PC-3 (cell line): ENCODE measurements around the gene AOAH. TPM values are rescaled to one million over a fixed set of nuclear protein-coding genes. Genes with fewer than 3 reads are reported as not detected.

Experiments used
- ATAC-seq: fragments of 200-7000 bp; cut with Tn5 transposase; 2 replicates; pipeline ENCODE4 v1.9.1; 2020; ENCODE audit warnings: mild to moderate bottlenecking, moderate library complexity
- BruUV-seq: library from RNA; stranded (reverse); fragments of 400-500 nt; replicated peaks from 2 replicates; lab custom pipeline; 2021; lab: Mats Ljungman, UMichigan
- CTCF ChIA-PET: fragments of 300-600 bp; sonication (Branson Sonifier 250); formaldehyde crosslinking; loops from one replicate; lab custom pipeline; 2022; ENCODE audit warnings: antibody characterized with exemption; lab: Charles Lee
- POLR2A ChIA-PET: fragments of 300-600 bp; sonication (Branson Sonifier 250); formaldehyde crosslinking; loops from one replicate; lab custom pipeline; 2022; ENCODE audit warnings: antibody characterized with exemption; ENCODE audit not compliant: unreplicated experiment; lab: Charles Lee
- DNase-seq: peaks from one replicate; pipeline ENCODE4 v3.0.0-alpha.2; 2015
- H2AFZ ChIP-seq: fragments of 300-600 bp; sonication (generic); 2 replicates; pipeline ENCODE4 v1.6.0; 2016; ENCODE audit warnings: antibody characterized with exemption, low read length
- H3F3A ChIP-seq: fragments of 300-600 bp; sonication (generic); one replicate; pipeline ENCODE4 v1.6.0; 2017; ENCODE audit warnings: antibody characterized with exemption, low read length, control low read depth, mild to moderate bottlenecking; ENCODE audit not compliant: unreplicated experiment
- H3K27ac ChIP-seq: fragments of 300-600 bp; sonication (generic); 2 replicates; pipeline ENCODE4 v1.5.1; 2016; ENCODE audit warnings: mild to moderate bottlenecking, low read length
- H3K27me3 ChIP-seq: fragments of 300-600 bp; sonication (generic); 2 replicates; pipeline ENCODE4 v1.6.1; 2016; ENCODE audit warnings: low read length, mixed read lengths
- H3K36me3 ChIP-seq: fragments of 300-600 bp; sonication (generic); 2 replicates; pipeline ENCODE4 v1.6.1; 2016; ENCODE audit warnings: low read depth, mixed run types, low read length, mixed read lengths
- H3K4me1 ChIP-seq: fragments of 300-600 bp; sonication (generic); 2 replicates; pipeline ENCODE4 v1.5.1; 2016; ENCODE audit warnings: low read length; ENCODE audit not compliant: insufficient read depth
- H3K4me2 ChIP-seq: fragments of 300-600 bp; sonication (generic); 2 replicates; pipeline ENCODE4 v1.6.0; 2016; ENCODE audit warnings: low read length
- H3K4me3 ChIP-seq: fragments of 300-600 bp; sonication (generic); 2 replicates; pipeline ENCODE4 v1.5.1; 2016; ENCODE audit warnings: mild to moderate bottlenecking, low read length, mixed read lengths
- H3K79me2 ChIP-seq: fragments of 300-600 bp; sonication (generic); 2 replicates; pipeline ENCODE4 v1.6.1; 2017; ENCODE audit warnings: low read length, mixed read lengths
- H3K9ac ChIP-seq: fragments of 300-600 bp; sonication (generic); 2 replicates; pipeline ENCODE4 v1.6.0; 2016; ENCODE audit warnings: mild to moderate bottlenecking, low read length
- H3K9me2 ChIP-seq: fragments of 300-600 bp; sonication (generic); replicated peaks from 2 replicates; pipeline ENCODE4 v1.6.1; 2016; ENCODE audit warnings: mixed run types, low read length, mixed read lengths
- H3K9me3 ChIP-seq: fragments of 300-600 bp; sonication (generic); 2 replicates; pipeline ENCODE4 v1.6.1; 2016; ENCODE audit warnings: low read length, mixed read lengths
- H4K20me1 ChIP-seq: fragments of 300-600 bp; sonication (generic); 2 replicates; pipeline ENCODE4 v1.6.1; 2016; ENCODE audit warnings: low read length, mixed read lengths
- EZH2 ChIP-seq: fragments of 300-600 bp; sonication (generic); IDR thresholded peaks from one replicate; pipeline ENCODE4 v1.6.1; 2017; ENCODE audit warnings: antibody characterized with exemption, mild to moderate bottlenecking, low read length; ENCODE audit not compliant: unreplicated experiment
- EZH2phosphoT487 ChIP-seq: fragments of 300-600 bp; sonication (generic); IDR thresholded peaks from 2 replicates; pipeline ENCODE4 v1.6.1; 2018; ENCODE audit warnings: mild to moderate bottlenecking, antibody characterized with exemption, low read length, borderline replicate concordance
- intact Hi-C: fragments of 100-400 bp; cut with micrococcal nuclease; formaldehyde crosslinking; loops from 2 replicates; pipeline ENCODE4 v1.9.0; 2023
- total RNA-seq: library from RNA; depleted of rRNA; stranded (reverse); fragments of >200 nt; gene quantifications from 2 replicates; pipeline ENCODE4 v1.2.3, GENCODE V29; 2014
- TF ChIP-seq, protein P1 (sequence below): fragments of 300-600 bp; sonication (generic); conservative IDR thresholded peaks from 2 replicates; pipeline ENCODE4 v1.5.1; 2017; ENCODE audit warnings: antibody characterized with exemption, low read depth, mild to moderate bottlenecking, low read length

Gene AOAH
- total RNA-seq, 1 experiment from 2014 or later, result not detected

DNA sequence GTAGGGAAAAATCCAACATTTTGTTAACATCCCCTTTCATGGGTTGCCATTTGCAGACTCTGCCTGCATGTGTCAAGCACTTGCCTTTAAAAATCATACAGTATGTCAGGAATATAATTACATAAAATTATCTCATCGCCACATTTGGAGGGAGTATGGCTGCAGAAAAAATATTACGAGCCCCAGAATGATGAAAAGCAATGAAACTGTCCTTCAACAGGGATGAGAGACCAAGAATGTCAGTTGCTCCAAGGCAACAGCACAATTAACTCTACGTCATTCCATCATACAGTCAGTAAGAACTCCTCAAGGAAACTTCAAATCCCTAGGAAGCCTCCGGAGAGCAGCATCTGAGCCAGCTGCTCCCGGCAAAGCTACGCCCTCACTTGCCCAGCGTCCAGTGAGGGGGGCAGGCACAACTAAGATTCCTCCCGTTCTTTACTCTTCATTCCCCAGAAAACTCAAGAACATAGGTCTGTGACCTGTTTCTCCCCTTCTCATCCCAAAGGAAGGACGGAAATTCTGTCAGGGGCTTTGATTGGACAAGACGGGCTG is 201.8 kb downstream of the AOAH start:
- ChIA-PET CTCF (no interaction called here), POLR2A (interaction anchor here (0.6 kb wide), 1 partner anchor 103 kb away, joined by 6 read pairs; no protein-coding TSS in a partner anchor)
- Histone ChIP-seq H3K27ac (no peak overlapping the region), H4K20me1 (no peaks in the 10 kb centered on the region), H3K9me2 (no peaks in the 10 kb centered on the region), H2AFZ (no peak overlapping the region), H3K36me3 (no peaks in the 10 kb centered on the region), H3K4me3 (no peak overlapping the region), H3K9me3 (no peaks in the 10 kb centered on the region), H3K4me1 (peaks cover 21% of the 10 kb centered on the region), H3K4me2 (no peak overlapping the region), H3K9ac (no peak overlapping the region), H3K79me2 (no peaks in the 10 kb centered on the region), H3F3A (no peaks in the 10 kb centered on the region), H3K27me3 (no peaks in the 10 kb centered on the region)
- no TSS peak for BruUV-seq
- DNase-seq (no peak), ATAC-seq (no peak)
- no peak for TF ChIP-seq EZH2
- intact Hi-C loops, result no loop called here

- Histone ChIP-seq H3K27me3 (no peaks in the 10 kb centered on the region), H3K9me2 (no peaks in the 10 kb centered on the region), H3K9me3 (no peaks in the 10 kb centered on the region), H3K36me3 (no peaks in the 10 kb centered on the region), H3K4me1 (peaks cover 15% of the 10 kb centered on the region), H3K4me2 (no peak overlapping the region), H3K79me2 (no peaks in the 10 kb centered on the region), H2AFZ (no peak overlapping the region), H3K9ac (no peak overlapping the region), H3F3A (no peaks in the 10 kb centered on the region), H3K4me3 (no peak overlapping the region), H4K20me1 (no peaks in the 10 kb centered on the region), H3K27ac (no peak overlapping the region)
- intact Hi-C loops, result no loop called here
- TF ChIP-seq, protein P1, sequence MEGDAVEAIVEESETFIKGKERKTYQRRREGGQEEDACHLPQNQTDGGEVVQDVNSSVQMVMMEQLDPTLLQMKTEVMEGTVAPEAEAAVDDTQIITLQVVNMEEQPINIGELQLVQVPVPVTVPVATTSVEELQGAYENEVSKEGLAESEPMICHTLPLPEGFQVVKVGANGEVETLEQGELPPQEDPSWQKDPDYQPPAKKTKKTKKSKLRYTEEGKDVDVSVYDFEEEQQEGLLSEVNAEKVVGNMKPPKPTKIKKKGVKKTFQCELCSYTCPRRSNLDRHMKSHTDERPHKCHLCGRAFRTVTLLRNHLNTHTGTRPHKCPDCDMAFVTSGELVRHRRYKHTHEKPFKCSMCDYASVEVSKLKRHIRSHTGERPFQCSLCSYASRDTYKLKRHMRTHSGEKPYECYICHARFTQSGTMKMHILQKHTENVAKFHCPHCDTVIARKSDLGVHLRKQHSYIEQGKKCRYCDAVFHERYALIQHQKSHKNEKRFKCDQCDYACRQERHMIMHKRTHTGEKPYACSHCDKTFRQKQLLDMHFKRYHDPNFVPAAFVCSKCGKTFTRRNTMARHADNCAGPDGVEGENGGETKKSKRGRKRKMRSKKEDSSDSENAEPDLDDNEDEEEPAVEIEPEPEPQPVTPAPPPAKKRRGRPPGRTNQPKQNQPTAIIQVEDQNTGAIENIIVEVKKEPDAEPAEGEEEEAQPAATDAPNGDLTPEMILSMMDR, result no peak
- TF ChIP-seq EZH2 (no peak), EZH2phosphoT487 (no peak)
- DNase-seq (no peak), ATAC-seq (no peak)
- CTCF ChIA-PET, result no interaction called here
- POLR2A ChIA-PET, result no interaction called here
- BruUV-seq, result no TSS peak
Measured at GRCh38 chr7:36521911-36522310, 202.4 kb downstream of the AOAH start.

GRCh38 chr7:36521133-36521532 is 203.2 kb downstream of the AOAH start:
- DNase-seq, result no peak
- Histone ChIP-seq H3K9ac (no peak overlapping the region), H3K36me3 (no peaks in the 10 kb centered on the region), H3K27me3 (no peaks in the 10 kb centered on the region), H3K9me3 (no peaks in the 10 kb centered on the region), H3K9me2 (no peaks in the 10 kb centered on the region), H3K4me1 (peaks cover 7% of the 10 kb centered on the region; the same call in 1 of the 2 replicates), H3F3A (no peaks in the 10 kb centered on the region), H3K4me3 (no peak overlapping the region), H3K79me2 (no peaks in the 10 kb centered on the region), H4K20me1 (no peaks in the 10 kb centered on the region), H2AFZ (no peak overlapping the region), H3K4me2 (no peak overlapping the region), H3K27ac (no peak overlapping the region)
- ChIA-PET POLR2A (no interaction called here), CTCF (no interaction called here)
- ATAC-seq, result no peak
- intact Hi-C loops, result no loop called here
- TF ChIP-seq EZH2phosphoT487, result no peak
- TF ChIP-seq EZH2, result no peak
- TF ChIP-seq, protein P1, result no peak
- BruUV-seq, result no TSS peak
